VCaP (cell line): ENCODE results near the gene GMDS.
"Not testable (repeated sequence)": the region's sequence is repeated elsewhere in the genome, so short reads cannot be mapped to it uniquely, and the experiment has no call there.

ENCODE experiments used
- H3K27ac ChIP-seq: fragments of 450-650 bp; 2 replicates; pipeline ENCODE4 v1.5.1; 2017
- TF ChIP-seq, protein P1 (sequence below): fragments of 450-650 bp; conservative IDR thresholded peaks from 2 replicates; pipeline ENCODE4 v1.5.1; 2017; ENCODE audit warnings: mild to moderate bottlenecking, moderate library complexity

GMDS gene

GRCh38 chr6:1700278-1700967 is 545.0 kb downstream of the GMDS start:
- TF ChIP-seq, protein P1, sequence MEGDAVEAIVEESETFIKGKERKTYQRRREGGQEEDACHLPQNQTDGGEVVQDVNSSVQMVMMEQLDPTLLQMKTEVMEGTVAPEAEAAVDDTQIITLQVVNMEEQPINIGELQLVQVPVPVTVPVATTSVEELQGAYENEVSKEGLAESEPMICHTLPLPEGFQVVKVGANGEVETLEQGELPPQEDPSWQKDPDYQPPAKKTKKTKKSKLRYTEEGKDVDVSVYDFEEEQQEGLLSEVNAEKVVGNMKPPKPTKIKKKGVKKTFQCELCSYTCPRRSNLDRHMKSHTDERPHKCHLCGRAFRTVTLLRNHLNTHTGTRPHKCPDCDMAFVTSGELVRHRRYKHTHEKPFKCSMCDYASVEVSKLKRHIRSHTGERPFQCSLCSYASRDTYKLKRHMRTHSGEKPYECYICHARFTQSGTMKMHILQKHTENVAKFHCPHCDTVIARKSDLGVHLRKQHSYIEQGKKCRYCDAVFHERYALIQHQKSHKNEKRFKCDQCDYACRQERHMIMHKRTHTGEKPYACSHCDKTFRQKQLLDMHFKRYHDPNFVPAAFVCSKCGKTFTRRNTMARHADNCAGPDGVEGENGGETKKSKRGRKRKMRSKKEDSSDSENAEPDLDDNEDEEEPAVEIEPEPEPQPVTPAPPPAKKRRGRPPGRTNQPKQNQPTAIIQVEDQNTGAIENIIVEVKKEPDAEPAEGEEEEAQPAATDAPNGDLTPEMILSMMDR: no peak
- H3K27ac ChIP-seq: no peak overlapping the region

GRCh38 chr6:1698527-1698926 is 546.9 kb downstream of the GMDS start:
- no peak overlapping the region for H3K27ac ChIP-seq

GRCh38 chr6:1697688-1698351 is 547.6 kb downstream of the GMDS start:
- TF ChIP-seq, protein P1: no peak
- no peak overlapping the region for H3K27ac ChIP-seq

More at GRCh38 chr6:1698527-1698926, 546.9 kb downstream of the GMDS start:
- TF ChIP-seq, protein P1: no peak

GRCh38 chr6:1696463-1696850 is 548.9 kb downstream of the GMDS start:
- TF ChIP-seq, protein P1: no peak
- no peak overlapping the region for H3K27ac ChIP-seq

- no peak overlapping the region for H3K27ac ChIP-seq
- TF ChIP-seq, protein P1: no peak
Observed at GRCh38 chr6:1695546-1696462, 549.6 kb downstream of the GMDS start.

DNA sequence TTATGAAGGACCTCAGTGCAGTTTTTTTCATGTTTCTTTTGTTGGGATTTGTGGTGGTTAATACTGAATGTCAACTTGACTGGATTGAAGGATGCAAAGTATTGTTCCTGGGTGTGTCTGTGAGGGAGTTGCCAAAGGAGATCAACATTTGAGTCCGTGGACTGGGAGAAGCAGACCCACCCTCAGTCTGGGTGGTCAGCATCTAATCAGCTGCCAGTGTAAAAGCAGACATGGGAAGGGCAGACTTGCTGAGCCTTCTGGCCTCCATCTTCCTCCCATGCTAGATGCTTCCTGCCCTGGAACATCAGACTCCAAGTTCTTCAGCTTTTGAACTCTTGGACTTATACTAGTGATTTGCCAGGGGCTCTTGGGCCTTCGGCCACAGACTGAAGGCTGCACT is 553.6 kb downstream of the GMDS start:
- H3K27ac ChIP-seq: not testable (repeated sequence)

DNA sequence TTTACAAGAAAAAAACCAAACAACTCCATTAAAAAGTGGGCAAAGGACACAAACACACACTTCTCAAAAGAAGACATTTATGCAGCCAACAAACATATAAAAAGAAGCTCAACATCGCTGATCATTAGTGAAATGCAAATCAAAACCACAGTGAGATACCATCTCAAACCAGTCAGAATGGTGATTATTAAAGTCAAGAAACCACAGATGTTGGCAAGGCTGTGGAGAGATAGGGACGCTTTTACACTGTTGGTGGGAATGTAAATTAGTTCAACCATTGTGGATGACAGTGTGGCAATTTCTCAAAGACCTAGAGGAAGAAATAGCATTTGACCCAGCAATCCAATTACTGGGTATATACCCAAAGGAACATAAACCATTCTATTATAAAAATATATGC is 554.7 kb downstream of the GMDS start:
- H3K27ac ChIP-seq: not testable (repeated sequence)

- no peak overlapping the region for H3K27ac ChIP-seq
- TF ChIP-seq, protein P1: no peak
Observed at GRCh38 chr6:1689141-1689540, 556.3 kb downstream of the GMDS start.
